ENCODE measurements around the gene AKR1E2. TPM values are rescaled to one million over a fixed set of nuclear protein-coding genes. Genes with fewer than 3 reads are reported as not detected.

The AKR1E2 gene
- total RNA-seq (2014; rRNA removed; shearing (Covaris generic)) (14.3 and 16.0 TPM in 2 replicates), polyA plus RNA-seq (2016; fragmentation: Nextera tagmentation; extraction: Ambion mirVana) (5.1 and 5.2 TPM in 2 replicates)

- WGBS, 2 experiments (ENCODE audit: low coverage in 1 of 2, low lambda C conversion rate in 2 of 2, missing lambda C conversion rate in 2 of 2): 8% methylated on average over 54 to 69 of the region's 87 CpGs
- H3K27ac ChIP-seq: peak within 1 kb of the TSS; percentile 89
- in situ Hi-C loops (cut with MboI): loop anchor here (25.0 kb wide), 1 partner anchor 786 kb away; no protein-coding TSS in a partner anchor
- DNase-seq: peak; percentile 98
- no peaks in the 10 kb centered on the region for H4K20me1 ChIP-seq (ENCODE audit: insufficient read depth)
- H3K9ac ChIP-seq: peak within 1 kb of the TSS; percentile 87
- H3K9me2 ChIP-seq (ENCODE audit: insufficient read depth): no peaks in the 10 kb centered on the region
- peak within 1 kb of the TSS; percentile 79 for H3K4me3 ChIP-seq
- no peaks in the 10 kb centered on the region for H3F3A ChIP-seq (ENCODE audit: insufficient read depth)
- peaks cover 19% of the 10 kb centered on the region for H3K4me1 ChIP-seq (ENCODE audit: insufficient read depth)
- H3K27me3 ChIP-seq (replicated peaks; ENCODE audit: insufficient read depth): no peaks in the 10 kb centered on the region
- H3K36me3 ChIP-seq (ENCODE audit: low read depth): no peaks in the 10 kb centered on the region; the same call in 1 of the 2 replicates
- no peak for TF ChIP-seq EZH2phosphoT487 (IDR thresholded peaks at IDR 0.05; ENCODE audit: insufficient read depth, low read depth)
- TF ChIP-seq EZH2 (IDR thresholded peaks at IDR 0.05; ENCODE audit: insufficient read depth, poor library complexity, severe bottlenecking): no peak
- no peaks in the 10 kb centered on the region for H3K9me3 ChIP-seq (ENCODE audit: low read depth)
- peaks cover 11% of the 10 kb centered on the region for H3K79me2 ChIP-seq (ENCODE audit: insufficient read depth)
- H3K4me2 ChIP-seq (ENCODE audit: unreplicated experiment): peak within 1 kb of the TSS; percentile 85
- H2AFZ ChIP-seq: peak within 1 kb of the TSS; percentile 96
These were observed at the start of gene AKR1E2 for GRCh38 chr10:4825868-4826791. TSS of gene AKR1E2 (plus strand) at chr10:4826207. CDS start at chr10:4826325, 118 bp downstream.

- 71 to 73% methylated on average over 2 of the region's 2 CpGs for WGBS, 2 experiments (ENCODE audit: low coverage in 1 of 2, low lambda C conversion rate in 2 of 2, missing lambda C conversion rate in 2 of 2)
- no peak overlapping the region for H3K9ac ChIP-seq
- peak overlapping the region; percentile 80 for H3K27ac ChIP-seq
- in situ Hi-C loops (cut with MboI): no loop called here
- H3F3A ChIP-seq (ENCODE audit: insufficient read depth): peaks cover 75% of the 10 kb centered on the region
- no peaks in the 10 kb centered on the region; the same call in 1 of the 2 replicates for H3K79me2 ChIP-seq (ENCODE audit: insufficient read depth)
- TF ChIP-seq EZH2 (IDR thresholded peaks at IDR 0.05; ENCODE audit: insufficient read depth, poor library complexity, severe bottlenecking): no peak
- no peak overlapping the region for H2AFZ ChIP-seq
- H3K27me3 ChIP-seq (replicated peaks; ENCODE audit: insufficient read depth): no peaks in the 10 kb centered on the region
- no peaks in the 10 kb centered on the region for H4K20me1 ChIP-seq (ENCODE audit: insufficient read depth)
- H3K9me3 ChIP-seq (ENCODE audit: low read depth): no peaks in the 10 kb centered on the region
- H3K4me2 ChIP-seq (ENCODE audit: unreplicated experiment): no peak overlapping the region
- H3K4me3 ChIP-seq: no peak overlapping the region
- H3K4me1 ChIP-seq (ENCODE audit: insufficient read depth): peaks cover 74% of the 10 kb centered on the region
- DNase-seq: no peak
- no peaks in the 10 kb centered on the region for H3K36me3 ChIP-seq (ENCODE audit: low read depth)
- no peaks in the 10 kb centered on the region for H3K9me2 ChIP-seq (ENCODE audit: insufficient read depth)
These were observed 49.8 kb upstream of the AKR1E2 start for GRCh38 chr10:4776234-4776638.

GRCh38 chr10:4778761-4779160 is 47.2 kb upstream of the AKR1E2 start:
- H3K4me3 ChIP-seq: peak overlapping the region; percentile 59
- peak overlapping the region; percentile 84 for H2AFZ ChIP-seq
- in situ Hi-C loops (cut with MboI): no loop called here
- no peaks in the 10 kb centered on the region for H3K36me3 ChIP-seq (ENCODE audit: low read depth)
- no peaks in the 10 kb centered on the region for H3K9me3 ChIP-seq (ENCODE audit: low read depth)
- no peaks in the 10 kb centered on the region for H4K20me1 ChIP-seq (ENCODE audit: insufficient read depth)
- peak overlapping the region; percentile 85 for H3K4me2 ChIP-seq (ENCODE audit: unreplicated experiment)
- DNase-seq: no peak
- H3K9me2 ChIP-seq (ENCODE audit: insufficient read depth): no peaks in the 10 kb centered on the region
- H3K27me3 ChIP-seq (replicated peaks; ENCODE audit: insufficient read depth): no peaks in the 10 kb centered on the region
- no peaks in the 10 kb centered on the region for H3K79me2 ChIP-seq (ENCODE audit: insufficient read depth)
- peak overlapping the region; percentile 63 for H3K9ac ChIP-seq
- peaks cover 58% of the 10 kb centered on the region for H3F3A ChIP-seq (ENCODE audit: insufficient read depth)
- peak overlapping the region; percentile 58 for H3K27ac ChIP-seq
- no peak for TF ChIP-seq EZH2phosphoT487 (IDR thresholded peaks at IDR 0.05; ENCODE audit: insufficient read depth, low read depth)
- TF ChIP-seq EZH2 (IDR thresholded peaks at IDR 0.05; ENCODE audit: insufficient read depth, poor library complexity, severe bottlenecking): no peak
- peaks cover 60% of the 10 kb centered on the region for H3K4me1 ChIP-seq (ENCODE audit: insufficient read depth)

- Histone ChIP-seq H3K9ac (no peak overlapping the region), H3K9me2 (ENCODE audit: insufficient read depth) (no peaks in the 10 kb centered on the region), H4K20me1 (ENCODE audit: insufficient read depth) (no peaks in the 10 kb centered on the region), H2AFZ (peak overlapping the region; percentile 23), H3K4me2 (ENCODE audit: unreplicated experiment) (peak overlapping the region; percentile 70), H3K27ac (peak overlapping the region; percentile 16), H3K9me3 (ENCODE audit: low read depth) (no peaks in the 10 kb centered on the region), H3K4me3 (peak overlapping the region; percentile 10; the same call in 1 of the 2 replicates), H3F3A (ENCODE audit: insufficient read depth) (peaks cover 48% of the 10 kb centered on the region), H3K27me3 (replicated peaks; ENCODE audit: insufficient read depth) (no peaks in the 10 kb centered on the region), H3K79me2 (ENCODE audit: insufficient read depth) (no peaks in the 10 kb centered on the region), H3K36me3 (ENCODE audit: low read depth) (no peaks in the 10 kb centered on the region), H3K4me1 (ENCODE audit: insufficient read depth) (peaks cover 50% of the 10 kb centered on the region)
- TF ChIP-seq EZH2phosphoT487 (IDR thresholded peaks at IDR 0.05; ENCODE audit: insufficient read depth, low read depth) (no peak), EZH2 (IDR thresholded peaks at IDR 0.05; ENCODE audit: insufficient read depth, poor library complexity, severe bottlenecking) (no peak)
- 8 to 9% methylated on average over 2 of the region's 2 CpGs for WGBS, 2 experiments (ENCODE audit: low coverage in 1 of 2, low lambda C conversion rate in 2 of 2, missing lambda C conversion rate in 2 of 2)
- peak; percentile 27 for DNase-seq
- in situ Hi-C loops (cut with MboI): no loop called here
These were observed 45.9 kb upstream of the AKR1E2 start for GRCh38 chr10:4780091-4780490.

All from GM23248 (cell line).